Activated CD8-positive, alpha-beta memory T cell treated with anti-CD3 and anti-CD28 coated beads for 24 hours (primary cell): Measurements from ENCODE around the gene ANKRD29.
A peak's percentile ranks its signal among the peaks of the same experiment; 100 is the strongest.

ENCODE experiments used
- DNase-seq: peaks from one replicate; pipeline ENCODE4 v3.0.0-alpha.2; 2020

ANKRD29 gene

GRCh38 chr18:23662309-23663263 lies at the start of gene ANKRD29:
Gene ANKRD29, minus strand, starts transcription at chr18:23662911. Its CDS starts 181 bp downstream, at chr18:23662730.
- peak; percentile 70 for DNase-seq

- no peak for DNase-seq
These were observed 49.7 kb upstream of the ANKRD29 start for GRCh38 chr18:23712445-23712844.

GRCh38 chr18:23711426-23711825 lies 48.7 kb upstream of the ANKRD29 start:
- no peak for DNase-seq

GRCh38 chr18:23710946-23711345 lies 48.2 kb upstream of the ANKRD29 start:
- DNase-seq = no peak

GRCh38 chr18:23710068-23710527 lies 47.4 kb upstream of the ANKRD29 start:
- DNase-seq = no peak

- no peak for DNase-seq
These were observed 44.4 kb upstream of the ANKRD29 start for GRCh38 chr18:23706971-23707640.

GRCh38 chr18:23704806-23705205 lies 42.1 kb upstream of the ANKRD29 start:
- DNase-seq = no peak

GRCh38 chr18:23703987-23704384 lies 41.3 kb upstream of the ANKRD29 start:
- DNase-seq = no peak

- DNase-seq = no peak
These were observed 40.6 kb upstream of the ANKRD29 start for GRCh38 chr18:23703057-23703986.

- no peak for DNase-seq
These were observed 39.9 kb upstream of the ANKRD29 start for GRCh38 chr18:23702606-23703005.

- DNase-seq = no peak
These were observed 38.9 kb upstream of the ANKRD29 start for GRCh38 chr18:23701544-23702064.

GRCh38 chr18:23701017-23701416 lies 38.3 kb upstream of the ANKRD29 start:
- DNase-seq = no peak

GRCh38 chr18:23694637-23695430 lies 32.1 kb upstream of the ANKRD29 start:
- no peak for DNase-seq

GRCh38 chr18:23693846-23694245 lies 31.1 kb upstream of the ANKRD29 start:
- DNase-seq = no peak

- DNase-seq = no peak
These were observed 27.9 kb upstream of the ANKRD29 start for GRCh38 chr18:23690505-23691068.

- peak; percentile 64 for DNase-seq
These were observed 27.1 kb upstream of the ANKRD29 start for GRCh38 chr18:23689616-23690504.

- peak; percentile 70 for DNase-seq
These were observed 26.4 kb upstream of the ANKRD29 start, which contains the start of gene LAMA3 for GRCh38 chr18:23689031-23689615. Gene LAMA3, plus strand, starts transcription at chr18:23689453. Its CDS starts 231 bp downstream, at chr18:23689684.

GRCh38 chr18:23688528-23688927 lies 25.8 kb upstream of the ANKRD29 start:
- DNase-seq = no peak

- no peak for DNase-seq
These were observed 21.9 kb upstream of the ANKRD29 start for GRCh38 chr18:23684515-23685197.
